KOPT-K1 (cell line): ENCODE results near the gene AGBL4.

Experiments used
- H3K27ac ChIP-seq: fragments of 200-600 bp; sonication (generic); 2 replicates; pipeline ENCODE4 v1.5.1; 2016; ENCODE audit warnings: antibody characterized with exemption, mild to moderate bottlenecking, low read depth, low read length; ENCODE audit not compliant: poor library complexity, severe bottlenecking
- H3K36me3 ChIP-seq: fragments of 200-600 bp; sonication (generic); 2 replicates; pipeline ENCODE4 v1.5.1; 2017; ENCODE audit warnings: antibody characterized with exemption, mild to moderate bottlenecking, low read length, moderate library complexity; ENCODE audit not compliant: insufficient read depth
- H3K9me3 ChIP-seq: fragments of 200-600 bp; sonication (generic); 2 replicates; pipeline ENCODE4 v1.5.1; 2017; ENCODE audit warnings: antibody characterized with exemption, low read length, mild to moderate bottlenecking; ENCODE audit not compliant: insufficient read depth, poor library complexity, severe bottlenecking

Gene AGBL4

DNA sequence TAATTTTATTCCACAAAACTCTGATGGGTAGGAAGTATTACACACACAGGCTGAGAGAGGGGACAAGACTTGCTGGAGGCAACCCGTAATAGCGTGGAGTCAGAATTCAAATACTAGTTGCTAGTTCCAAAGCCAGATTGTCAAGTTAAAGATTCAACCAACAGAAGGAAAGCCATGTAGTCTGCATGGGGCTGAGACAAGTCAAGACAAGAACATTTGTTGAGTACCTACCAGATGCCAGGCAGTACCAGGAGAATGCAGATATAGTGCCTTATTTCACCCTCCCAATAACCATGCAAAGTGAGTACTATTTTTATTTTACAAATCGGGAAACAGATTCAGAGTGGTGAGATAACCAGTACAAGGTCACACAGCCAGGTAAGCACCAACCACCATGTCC lies 1441.3 kb downstream of the AGBL4 start:
- Histone ChIP-seq H3K9me3 (no peaks in the 10 kb centered on the region), H3K36me3 (no peaks in the 10 kb centered on the region), H3K27ac (no peak overlapping the region)

DNA sequence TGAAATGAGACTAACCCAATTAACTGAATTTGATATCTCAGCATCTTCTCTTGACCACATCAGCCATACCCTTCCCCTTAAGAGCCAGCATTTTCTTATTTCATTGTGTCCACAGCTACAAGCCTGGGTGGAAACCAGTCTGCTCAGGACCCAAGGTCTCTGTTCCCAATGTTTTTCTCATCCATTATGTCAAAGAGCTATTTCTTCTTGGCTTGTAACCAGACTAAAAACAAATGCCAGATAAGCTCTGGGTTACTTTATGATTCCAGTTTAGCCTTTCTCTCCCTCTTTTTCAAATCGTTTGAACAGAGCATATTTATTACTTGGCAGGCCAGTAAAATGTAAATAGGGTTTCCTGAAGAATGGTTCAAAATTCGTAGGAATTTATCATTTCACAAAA lies 1442.5 kb downstream of the AGBL4 start:
- no peak overlapping the region for H3K27ac ChIP-seq
- no peaks in the 10 kb centered on the region for H3K9me3 ChIP-seq
- no peaks in the 10 kb centered on the region for H3K36me3 ChIP-seq

DNA sequence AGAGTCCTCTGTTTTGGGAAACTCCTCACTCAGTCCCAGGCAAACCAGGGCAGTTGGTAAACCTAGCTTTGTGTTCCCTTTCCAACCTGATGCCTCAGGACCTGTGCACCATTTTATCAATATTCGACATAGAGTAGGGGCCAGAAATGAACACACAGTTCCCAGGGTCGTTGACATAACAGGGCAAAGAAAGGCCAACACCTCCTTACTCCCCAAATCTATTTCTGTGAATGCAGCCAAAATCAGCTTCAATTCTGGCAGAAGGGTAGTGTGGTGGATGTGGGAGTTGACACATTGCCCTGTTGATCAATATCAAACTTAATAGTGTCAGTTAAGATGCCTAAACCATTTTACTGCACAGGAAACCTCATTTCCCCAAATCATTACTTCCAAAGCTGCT lies 1447.2 kb downstream of the AGBL4 start:
- H3K9me3 ChIP-seq, result no peaks in the 10 kb centered on the region
- H3K36me3 ChIP-seq, result no peaks in the 10 kb centered on the region
- H3K27ac ChIP-seq, result no peak overlapping the region

DNA sequence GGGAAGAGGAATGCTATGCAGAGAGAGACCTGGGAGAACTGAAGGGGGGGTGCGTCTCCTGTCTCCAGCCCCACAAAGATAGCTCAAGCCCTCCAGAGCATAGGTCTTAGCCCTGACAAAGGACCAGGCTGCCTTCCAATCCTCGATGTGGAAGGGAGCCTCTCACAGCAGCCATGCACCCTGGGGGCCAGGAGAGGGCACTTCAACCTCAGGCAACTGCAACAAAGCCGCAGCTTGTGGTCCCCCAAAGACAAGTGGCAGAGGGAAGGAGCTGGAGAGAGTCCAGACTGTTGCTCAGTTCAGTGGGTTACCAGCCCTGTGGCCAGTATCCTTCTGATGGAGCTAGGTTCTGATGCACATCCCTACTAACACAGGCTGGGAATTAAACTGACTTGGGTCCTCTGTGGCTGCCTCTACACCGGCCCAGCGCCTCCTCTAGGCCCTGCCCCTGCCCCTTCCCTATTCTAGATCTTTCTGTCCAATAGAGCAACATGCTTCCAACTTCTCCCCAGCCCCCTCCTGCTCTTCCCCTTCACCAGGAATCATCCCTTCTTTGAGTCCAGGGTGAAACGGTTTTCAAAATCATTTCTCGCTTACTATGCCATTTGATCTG lies 1451.0 kb downstream of the AGBL4 start:
- Histone ChIP-seq H3K27ac (no peak overlapping the region), H3K36me3 (no peaks in the 10 kb centered on the region), H3K9me3 (no peaks in the 10 kb centered on the region)

DNA sequence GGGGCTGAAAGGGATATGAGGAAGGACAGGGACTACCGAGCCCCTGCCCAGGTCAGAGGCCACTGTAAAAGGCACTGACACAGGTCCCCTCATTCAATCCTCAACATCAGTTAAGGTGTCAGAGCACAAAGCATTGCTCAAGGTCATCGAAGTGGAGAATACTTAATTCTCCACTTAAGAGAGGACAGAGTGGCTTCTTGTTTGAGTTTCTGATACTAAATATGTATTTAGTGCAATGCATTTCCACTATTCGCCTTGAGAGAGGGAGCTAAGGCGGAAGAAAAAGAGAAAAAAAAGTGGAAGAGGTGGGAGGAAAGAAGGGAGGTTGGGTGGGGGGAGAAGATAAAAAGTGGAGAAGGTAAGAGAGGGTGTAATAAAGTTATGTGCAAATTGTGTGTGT lies 1451.6 kb downstream of the AGBL4 start:
- Histone ChIP-seq H3K36me3 (no peaks in the 10 kb centered on the region), H3K9me3 (no peaks in the 10 kb centered on the region), H3K27ac (no peak overlapping the region)

DNA sequence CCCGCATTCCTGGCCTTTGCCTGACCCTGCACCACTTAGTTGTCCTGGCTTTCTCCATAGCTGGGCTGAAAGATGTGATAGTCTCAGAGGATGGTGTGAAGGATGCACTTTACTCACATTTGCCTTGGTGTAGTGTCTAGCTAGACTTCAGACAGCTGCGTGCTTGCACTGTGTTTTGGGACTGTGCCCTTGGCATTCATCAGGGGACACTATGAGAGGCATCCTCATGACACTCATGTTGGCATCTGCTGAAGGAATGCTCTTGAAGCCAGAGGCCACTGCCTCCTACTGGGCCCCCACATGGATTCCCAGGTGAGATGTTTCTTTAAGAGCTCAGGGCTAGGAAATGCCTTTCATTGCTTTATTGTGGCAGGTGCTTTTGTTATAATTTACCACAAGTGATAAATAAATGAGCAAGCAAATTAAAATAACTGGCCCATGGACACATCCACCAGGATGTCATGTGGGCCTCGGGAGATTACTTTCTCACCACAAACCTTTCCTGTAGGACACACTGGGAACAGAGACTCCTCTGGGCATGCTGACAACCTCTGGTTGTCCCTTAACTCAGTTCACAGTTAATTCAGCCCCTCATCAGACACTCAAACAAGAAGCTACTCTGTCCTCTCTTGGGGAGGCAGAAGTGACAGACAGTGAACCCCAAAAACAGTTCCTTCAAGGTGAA lies 1452.3 kb downstream of the AGBL4 start:
- H3K36me3 ChIP-seq, result no peaks in the 10 kb centered on the region
- no peaks in the 10 kb centered on the region for H3K9me3 ChIP-seq
- no peak overlapping the region for H3K27ac ChIP-seq

DNA sequence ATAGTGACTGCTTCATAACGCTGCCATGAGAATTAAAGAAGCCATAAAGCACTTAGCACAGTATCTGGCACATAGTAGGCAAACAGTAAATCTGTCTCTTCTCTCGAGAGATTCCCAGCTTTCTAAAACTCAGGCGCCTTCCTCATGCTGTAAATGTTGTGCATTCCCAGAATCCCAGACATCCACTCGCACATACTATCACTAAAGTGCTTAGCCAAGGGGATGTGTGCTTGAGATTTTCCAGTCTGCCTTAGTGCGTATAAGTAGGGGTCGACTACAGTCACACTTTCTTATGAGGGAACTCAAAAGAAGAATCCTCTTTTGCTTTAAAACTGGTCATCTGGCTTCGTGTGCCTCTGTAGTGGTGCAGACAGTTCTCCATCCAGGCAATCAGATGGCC lies 1453.2 kb downstream of the AGBL4 start:
- Histone ChIP-seq H3K36me3 (no peaks in the 10 kb centered on the region), H3K9me3 (no peaks in the 10 kb centered on the region), H3K27ac (no peak overlapping the region)

DNA sequence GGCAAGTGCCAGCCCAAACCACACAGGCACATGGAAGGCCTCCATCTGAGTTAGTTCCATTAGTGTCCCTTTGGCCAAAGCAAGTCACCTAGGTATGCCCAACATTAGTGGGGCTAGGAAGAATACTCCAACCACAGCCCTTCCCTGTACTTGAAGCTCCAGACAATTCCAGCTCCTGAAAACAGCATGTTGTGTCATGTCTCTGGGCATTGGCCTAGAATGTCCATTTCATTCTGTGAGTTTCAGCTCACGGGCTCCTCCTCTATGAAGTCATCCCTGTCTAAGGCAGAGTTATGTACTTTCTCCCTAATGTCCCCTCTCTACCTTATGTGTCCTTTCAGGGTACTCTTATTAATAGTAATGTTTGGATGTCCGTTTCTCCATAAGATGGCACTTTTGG lies 1455.3 kb downstream of the AGBL4 start:
- Histone ChIP-seq H3K9me3 (no peaks in the 10 kb centered on the region), H3K27ac (no peak overlapping the region), H3K36me3 (no peaks in the 10 kb centered on the region)

DNA sequence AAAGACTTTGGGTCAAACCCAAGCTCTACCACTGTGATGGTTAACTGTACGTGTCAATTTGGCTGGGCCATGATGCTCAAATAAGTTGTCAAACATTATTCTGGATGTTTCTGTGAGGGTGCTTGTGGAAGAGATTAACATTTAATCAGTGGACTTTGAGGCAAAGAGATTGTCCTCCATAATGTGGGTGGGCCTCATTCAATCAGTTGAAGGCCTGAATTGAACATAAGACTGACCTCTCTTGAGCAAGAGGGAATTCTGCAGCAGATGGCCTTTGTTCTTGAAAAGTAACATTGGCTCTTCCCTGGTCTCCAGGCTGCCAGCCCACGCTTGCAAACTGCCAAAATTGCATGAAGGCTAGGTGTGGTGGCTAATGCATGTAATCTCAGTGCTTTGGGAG lies 1457.3 kb downstream of the AGBL4 start:
- Histone ChIP-seq H3K36me3 (no peaks in the 10 kb centered on the region), H3K27ac (no peak overlapping the region), H3K9me3 (no peaks in the 10 kb centered on the region)

DNA sequence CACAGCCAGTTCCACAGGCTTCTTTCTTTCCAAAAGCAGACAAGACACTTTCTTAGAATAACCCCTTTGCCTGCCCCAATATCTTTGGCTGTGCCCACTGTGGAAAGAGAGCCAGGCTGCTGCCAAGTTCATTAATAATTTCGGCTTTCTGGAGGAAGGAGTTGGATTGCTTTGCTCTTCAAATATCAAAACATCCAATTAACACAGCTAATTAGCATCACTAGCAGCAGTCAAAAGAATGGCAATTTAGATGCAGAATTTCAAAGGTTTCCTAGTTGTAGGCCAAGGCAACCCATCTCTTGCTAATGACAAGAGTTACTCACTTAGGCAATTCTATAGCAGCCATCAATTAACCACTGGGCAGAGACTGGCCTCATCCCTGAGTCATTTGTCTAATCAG lies 1460.7 kb downstream of the AGBL4 start:
- Histone ChIP-seq H3K27ac (no peak overlapping the region), H3K36me3 (no peaks in the 10 kb centered on the region), H3K9me3 (no peaks in the 10 kb centered on the region)

DNA sequence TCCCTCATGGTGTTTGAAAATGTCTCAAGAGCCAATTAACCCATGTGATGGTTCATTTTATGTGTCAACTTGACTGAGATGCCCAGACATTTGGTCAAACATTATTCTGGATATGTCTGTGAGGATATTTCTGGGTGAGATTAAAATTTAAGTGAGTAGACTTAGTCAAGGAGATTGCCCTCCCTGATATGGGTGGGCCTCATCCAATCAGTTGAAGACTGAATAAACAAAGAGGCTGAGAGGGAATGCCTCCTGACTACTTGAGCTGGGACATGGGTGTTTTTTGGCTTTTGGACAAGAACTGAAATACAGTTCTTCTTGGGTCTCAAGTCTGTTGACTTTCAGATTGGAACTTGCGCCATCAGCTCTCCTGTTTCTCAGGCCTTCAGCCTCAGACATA lies 1462.3 kb downstream of the AGBL4 start:
- H3K9me3 ChIP-seq, result no peaks in the 10 kb centered on the region
- H3K36me3 ChIP-seq, result no peaks in the 10 kb centered on the region
- no peak overlapping the region for H3K27ac ChIP-seq

DNA sequence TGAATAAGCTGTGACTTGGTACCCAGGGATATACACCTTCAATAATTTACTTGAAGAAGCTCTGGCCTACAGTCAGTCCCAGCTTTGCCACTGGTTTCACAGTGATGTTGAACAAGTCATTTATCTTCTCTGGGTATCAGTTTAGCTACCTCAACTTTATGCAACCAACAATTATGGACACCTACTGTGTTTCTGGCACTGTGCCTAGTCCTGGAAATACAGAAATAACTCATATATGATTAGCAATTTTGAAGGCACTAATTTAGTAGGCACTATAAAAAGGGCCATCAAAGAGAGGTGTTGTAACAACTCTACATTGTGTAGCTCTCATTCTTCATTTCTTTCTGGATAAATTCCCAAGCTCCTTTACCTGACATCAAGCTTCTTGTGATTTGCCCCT lies 1463.2 kb downstream of the AGBL4 start:
- H3K36me3 ChIP-seq, result no peaks in the 10 kb centered on the region
- no peaks in the 10 kb centered on the region for H3K9me3 ChIP-seq
- no peak overlapping the region for H3K27ac ChIP-seq

DNA sequence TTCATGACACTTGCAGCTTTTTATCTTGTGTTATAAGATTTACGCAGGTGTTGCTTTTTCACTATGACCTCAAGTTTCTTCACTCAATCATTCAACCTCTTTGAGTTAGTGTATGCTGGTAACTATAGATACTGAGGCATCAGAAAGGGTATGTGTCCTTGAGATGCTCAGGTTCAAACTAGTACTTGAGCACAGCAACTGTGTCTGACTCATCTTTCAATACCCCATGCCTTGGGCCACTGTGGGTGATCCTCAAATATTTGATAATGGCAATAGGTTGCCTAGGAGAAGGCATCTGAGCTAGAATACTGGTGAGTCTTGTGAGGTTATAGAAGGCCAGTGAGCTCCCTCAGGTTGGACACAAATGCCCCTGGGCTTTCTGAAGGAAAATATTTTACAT lies 1463.6 kb downstream of the AGBL4 start:
- no peak overlapping the region for H3K27ac ChIP-seq
- no peaks in the 10 kb centered on the region for H3K36me3 ChIP-seq
- no peaks in the 10 kb centered on the region for H3K9me3 ChIP-seq

DNA sequence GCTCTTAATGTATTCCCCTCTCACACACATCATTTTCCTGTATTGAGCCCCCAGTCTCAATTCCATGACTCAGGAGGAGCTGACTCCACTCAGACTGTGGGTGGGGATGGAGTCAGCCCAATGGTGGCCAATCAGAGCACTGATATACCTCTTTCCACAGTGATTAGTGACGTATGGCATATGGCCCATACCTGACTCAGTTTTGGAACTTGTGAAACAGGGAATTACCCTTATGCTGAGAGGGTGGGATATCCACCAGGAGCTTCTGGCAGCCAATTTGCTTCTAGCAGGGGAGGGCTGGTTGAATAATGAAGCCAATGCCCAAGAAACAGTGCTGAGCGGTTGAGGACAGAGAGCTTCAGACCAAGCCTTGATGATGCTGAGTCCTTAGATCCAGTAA lies 1465.4 kb downstream of the AGBL4 start:
- H3K27ac ChIP-seq, result no peak overlapping the region
- no peaks in the 10 kb centered on the region for H3K9me3 ChIP-seq
- H3K36me3 ChIP-seq, result no peaks in the 10 kb centered on the region

DNA sequence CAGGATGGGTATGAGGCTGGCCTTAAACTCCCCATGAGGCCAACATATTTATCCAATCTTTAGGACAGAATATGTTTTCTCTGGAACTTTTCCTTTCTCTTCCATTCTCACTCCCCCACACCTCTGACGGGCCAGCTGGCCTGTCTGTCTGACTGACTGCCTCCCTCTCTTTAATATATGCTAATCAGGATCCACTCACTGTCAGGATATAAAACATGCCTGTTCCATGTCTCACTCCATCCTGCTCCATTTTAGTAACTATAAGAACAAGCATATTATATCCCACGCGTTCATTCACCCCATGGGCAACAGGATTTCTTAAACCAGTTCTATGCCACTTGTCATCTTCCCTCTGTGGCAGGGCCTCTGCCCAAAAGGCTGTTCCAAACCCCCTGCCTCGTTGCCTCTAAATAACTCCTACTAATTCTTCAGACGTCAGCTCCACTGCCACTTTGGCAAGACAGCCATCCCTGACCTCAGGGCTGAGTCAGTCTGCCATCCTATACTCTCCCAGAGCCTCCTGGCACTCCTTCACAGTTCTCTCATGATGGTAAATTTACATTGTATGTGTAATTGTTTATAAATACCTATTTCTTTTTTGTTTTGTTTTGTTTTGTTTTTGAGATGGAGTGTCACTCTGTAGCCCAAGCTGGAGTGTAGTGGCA lies 1467.4 kb downstream of the AGBL4 start:
- Histone ChIP-seq H3K36me3 (no peaks in the 10 kb centered on the region), H3K9me3 (no peaks in the 10 kb centered on the region), H3K27ac (no peak overlapping the region)

DNA sequence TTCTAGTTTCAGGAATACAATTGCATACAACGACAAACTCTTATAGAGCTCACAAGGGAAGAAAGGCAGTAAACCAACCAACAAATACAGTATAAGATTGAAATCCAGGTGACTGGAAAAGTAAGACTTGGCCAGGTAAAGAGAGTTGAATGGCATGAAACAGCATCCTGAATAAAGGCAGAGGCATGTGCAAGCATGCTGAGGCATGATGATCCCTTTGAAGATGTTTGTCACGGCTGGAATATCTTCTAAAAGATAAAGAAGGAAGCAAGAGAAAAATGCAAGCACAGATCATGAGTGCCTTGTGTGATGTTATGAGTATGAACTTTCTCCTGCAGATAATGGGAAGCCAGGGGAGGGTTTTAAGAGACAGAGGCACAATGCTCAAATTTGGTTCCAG lies 1468.5 kb downstream of the AGBL4 start:
- Histone ChIP-seq H3K27ac (no peak overlapping the region), H3K9me3 (no peaks in the 10 kb centered on the region), H3K36me3 (no peaks in the 10 kb centered on the region)
